GM23338 (cell line): ENCODE measurements around the gene MT1E. TPM values are rescaled to one million over a fixed set of nuclear protein-coding genes. Genes with fewer than 3 reads are reported as not detected.
A peak's percentile ranks its signal among the peaks of the same experiment; 100 is the strongest.
"Not testable (repeated sequence)": the region's sequence is repeated elsewhere in the genome, so short reads cannot be mapped to it uniquely, and the experiment has no call there.

ENCODE experiments used
- ATAC-seq: fragments of 200-7000 bp; cut with Tn5 transposase; 3 replicates; pipeline ENCODE4 v1.9.1; 2020
- DNase-seq: peaks from one replicate; pipeline ENCODE4 v3.0.0-alpha.2; 2015; ENCODE audit warnings: low spot score
- H2AFZ ChIP-seq: fragments of 200-600 bp; sonication (generic); 2 replicates; pipeline ENCODE4 v1.8.0; 2016; ENCODE audit warnings: antibody characterized with exemption, mild to moderate bottlenecking, moderate library complexity
- H3F3A ChIP-seq: fragments of 200-600 bp; sonication (generic); replicated peaks from 2 replicates; pipeline ENCODE4 v1.8.0; 2017; ENCODE audit warnings: antibody characterized with exemption, mixed run types, low read depth
- H3K27ac ChIP-seq: fragments of 200-600 bp; sonication (generic); 2 replicates; pipeline ENCODE4 v1.6.1; 2016; ENCODE audit warnings: low read depth
- H3K27me3 ChIP-seq: fragments of 200-600 bp; sonication (generic); 2 replicates; pipeline ENCODE4 v1.8.0; 2016; ENCODE audit warnings: mild to moderate bottlenecking, mixed run types, moderate library complexity; ENCODE audit not compliant: insufficient read depth
- H3K36me3 ChIP-seq: fragments of 200-600 bp; sonication (generic); 2 replicates; pipeline ENCODE4 v1.8.0; 2016; ENCODE audit warnings: mild to moderate bottlenecking; ENCODE audit not compliant: insufficient read depth
- H3K4me1 ChIP-seq: fragments of 200-600 bp; sonication (generic); 2 replicates; pipeline ENCODE4 v1.8.0; 2016; ENCODE audit warnings: mild to moderate bottlenecking, moderate library complexity; ENCODE audit not compliant: insufficient read depth
- H3K4me2 ChIP-seq: fragments of 200-600 bp; sonication (generic); 2 replicates; pipeline ENCODE4 v1.7.1; 2017; ENCODE audit warnings: mixed run types
- H3K4me3 ChIP-seq: fragments of 200-600 bp; sonication (generic); 2 replicates; pipeline ENCODE4 v1.6.1; 2016; ENCODE audit warnings: mixed run types
- H3K79me2 ChIP-seq: fragments of 200-600 bp; sonication (generic); replicated peaks from 2 replicates; pipeline ENCODE4 v1.8.0; 2017; ENCODE audit warnings: mild to moderate bottlenecking; ENCODE audit not compliant: insufficient read depth
- H3K9me2 ChIP-seq: fragments of 200-600 bp; sonication (generic); 2 replicates; pipeline ENCODE4 v1.8.0; 2017; ENCODE audit not compliant: insufficient read depth
- H4K20me1 ChIP-seq: fragments of 200-600 bp; sonication (generic); replicated peaks from 2 replicates; pipeline ENCODE4 v1.8.0; 2017; ENCODE audit warnings: mild to moderate bottlenecking; ENCODE audit not compliant: insufficient read depth
- H3K27ac Mint-ChIP-seq: 2 replicates; pipeline ENCODE4 v1.8.0; 2020; ENCODE audit warnings: inconsistent platforms, mild to moderate bottlenecking, moderate library complexity, mixed read lengths
- H3K27me3 Mint-ChIP-seq: 3 replicates; pipeline ENCODE4 v1.8.0; 2022; ENCODE audit warnings: low read depth, mild to moderate bottlenecking, moderate library complexity, mixed read lengths, inconsistent platforms; ENCODE audit not compliant: insufficient read depth, poor library complexity
- H3K36me3 Mint-ChIP-seq: 3 replicates; pipeline ENCODE4 v1.8.0; 2021; ENCODE audit warnings: low read depth, mild to moderate bottlenecking, inconsistent platforms, moderate library complexity, mixed read lengths
- H3K4me1 Mint-ChIP-seq: 3 replicates; pipeline ENCODE4 v1.8.0; 2020; ENCODE audit warnings: mild to moderate bottlenecking, inconsistent platforms, mixed read lengths
- H3K4me3 Mint-ChIP-seq: 3 replicates; pipeline ENCODE4 v1.8.0; 2021; ENCODE audit warnings: moderate library complexity, mild to moderate bottlenecking, inconsistent platforms, mixed read lengths
- H3K9me3 Mint-ChIP-seq: 3 replicates; pipeline ENCODE4 v1.8.0; 2020; ENCODE audit warnings: moderate library complexity, mild to moderate bottlenecking, inconsistent platforms, mixed read lengths
- EZH2 ChIP-seq: fragments of 200-600 bp; sonication (generic); IDR thresholded peaks from one replicate; pipeline ENCODE4 v1.8.0; 2017; ENCODE audit warnings: antibody characterized with exemption, mild to moderate bottlenecking, low read depth; ENCODE audit not compliant: unreplicated experiment
- EZH2phosphoT487 ChIP-seq: fragments of 200-600 bp; sonication (generic); IDR thresholded peaks from one replicate; pipeline ENCODE4 v1.8.1; 2018; ENCODE audit warnings: antibody characterized with exemption; ENCODE audit not compliant: unreplicated experiment
- POLR2AphosphoS5 ChIP-seq: IDR thresholded peaks from 2 replicates; pipeline ENCODE4 v1.6.1; 2016; ENCODE audit warnings: antibody characterized with exemption, low read depth
- ZNF114 ChIP-seq: fragments of 250-450 bp; sonication (Bioruptor Pico); IDR thresholded peaks from 2 replicates; pipeline ENCODE4 v1.5.0; 2020; ENCODE audit warnings: mild to moderate bottlenecking, moderate library complexity
- polyA plus RNA-seq: library from polyadenylated mRNA; unstranded; fragments of >200 nt; fragmentation: Nextera tagmentation; extraction: Ambion mirVana; gene quantifications from 2 replicates; pipeline ENCODE4 v1.2.1, GENCODE V29; 2016
- total RNA-seq: library from RNA; depleted of rRNA; stranded (reverse); fragments of >200 nt; shearing (Covaris generic); gene quantifications from 2 replicates; pipeline ENCODE4 v1.2.3, GENCODE V29; 2014
- TF ChIP-seq, protein P1 (sequence below): IDR thresholded peaks from 2 replicates; pipeline ENCODE4 v1.6.1; 2016; ENCODE audit warnings: antibody characterized with exemption

The MT1E gene
- total and polyA plus RNA-seq, 2 experiments from 2014 or later, result 31.0 to 121 TPM

- not testable (repeated sequence) for H3K79me2 ChIP-seq, H3K27ac ChIP-seq, DNase-seq, H3K4me3 ChIP-seq, H2AFZ ChIP-seq, H3K9me3 Mint-ChIP-seq, H4K20me1 ChIP-seq, H3K4me2 ChIP-seq, H3K9me2 ChIP-seq, H3K27ac Mint-ChIP-seq, H3K36me3 ChIP-seq, ATAC-seq
- TF ChIP-seq POLR2AphosphoS5, result 0 out of 2 replicates have a peak, but pooled peaks have one; percentile 30
- peaks cover 16% of the 10 kb centered on the region for H3F3A ChIP-seq
- Mint-ChIP-seq H3K27me3 (peaks cover 98% of the 10 kb centered on the region), H3K4me1 (peaks cover 43% of the 10 kb centered on the region), H3K4me3 (peak overlapping the region; percentile 83), H3K36me3 (peaks cover 34% of the 10 kb centered on the region)
- peaks cover 100% of the 10 kb centered on the region for H3K27me3 ChIP-seq
- peaks cover 43% of the 10 kb centered on the region for H3K4me1 ChIP-seq
Observed at GRCh38 chr16:56665286-56666261, 40.0 kb downstream of the MT1E start.

- H3K27ac Mint-ChIP-seq, result no peak within 1 kb of the TSS
- peak within 1 kb of the TSS; percentile 83 for H3K4me3 Mint-ChIP-seq
- H3K4me1 ChIP-seq, result peaks cover 42% of the 10 kb centered on the region
- H3K4me2 ChIP-seq, result peak within 1 kb of the TSS; percentile 91
- peaks cover 100% of the 10 kb centered on the region for H3K27me3 ChIP-seq
- H3K4me1 Mint-ChIP-seq, result peaks cover 36% of the 10 kb centered on the region
- no peaks in the 10 kb centered on the region; the same call in 1 of the 2 replicates for H3K79me2 ChIP-seq
- H3K27ac ChIP-seq, result no peak within 1 kb of the TSS
- peak within 1 kb of the TSS; percentile 91 for H2AFZ ChIP-seq
- peaks cover 16% of the 10 kb centered on the region for H3F3A ChIP-seq
- TF ChIP-seq EZH2 (peak; percentile 22), EZH2phosphoT487 (peak; percentile 65), POLR2AphosphoS5 (peak; percentile 89), ZNF114 (CRISPR knock-in tag) (no peak)
- TF ChIP-seq, protein P1, sequence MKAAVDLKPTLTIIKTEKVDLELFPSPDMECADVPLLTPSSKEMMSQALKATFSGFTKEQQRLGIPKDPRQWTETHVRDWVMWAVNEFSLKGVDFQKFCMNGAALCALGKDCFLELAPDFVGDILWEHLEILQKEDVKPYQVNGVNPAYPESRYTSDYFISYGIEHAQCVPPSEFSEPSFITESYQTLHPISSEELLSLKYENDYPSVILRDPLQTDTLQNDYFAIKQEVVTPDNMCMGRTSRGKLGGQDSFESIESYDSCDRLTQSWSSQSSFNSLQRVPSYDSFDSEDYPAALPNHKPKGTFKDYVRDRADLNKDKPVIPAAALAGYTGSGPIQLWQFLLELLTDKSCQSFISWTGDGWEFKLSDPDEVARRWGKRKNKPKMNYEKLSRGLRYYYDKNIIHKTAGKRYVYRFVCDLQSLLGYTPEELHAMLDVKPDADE, result no peak
- H3K36me3 ChIP-seq, result no peaks in the 10 kb centered on the region
- peak; percentile 58 for DNase-seq
- peaks cover 99% of the 10 kb centered on the region for H3K27me3 Mint-ChIP-seq
- peaks cover 36% of the 10 kb centered on the region for H3K36me3 Mint-ChIP-seq
- peak within 1 kb of the TSS; percentile 62 for H3K4me3 ChIP-seq
- H3K9me3 Mint-ChIP-seq, result peaks cover 3% of the 10 kb centered on the region; the same call in 1 of the 3 replicates
- ATAC-seq, result peak; percentile 70
- no peaks in the 10 kb centered on the region for H3K9me2 ChIP-seq
- no peaks in the 10 kb centered on the region for H4K20me1 ChIP-seq
Observed at GRCh38 chr16:56667581-56668571, 42.3 kb downstream of the MT1E start, which contains the start of gene MT1G. Gene MT1G, minus strand, starts transcription at chr16:56668065. Its CDS starts 72 bp downstream, at chr16:56667993.
